HPDE6-E6E7 (cell line): ENCODE data around the gene PRR15.
"Not testable (repeated sequence)": the region's sequence is repeated elsewhere in the genome, so short reads cannot be mapped to it uniquely, and the experiment has no call there.

Source experiments
- DNase-seq: peaks from one replicate; pipeline ENCODE4 v3.0.0; 2011; ENCODE audit warnings: missing footprints; ENCODE audit errors: extremely low spot score

PRR15 gene, protein sequence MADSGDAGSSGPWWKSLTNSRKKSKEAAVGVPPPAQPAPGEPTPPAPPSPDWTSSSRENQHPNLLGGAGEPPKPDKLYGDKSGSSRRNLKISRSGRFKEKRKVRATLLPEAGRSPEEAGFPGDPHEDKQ

GRCh38 chr7:29563590-29564495, at the start of gene PRR15:
PRR15 (plus strand) TSS chr7:29563835; CDS start chr7:29566330, 2,495 bp downstream.
- DNase-seq = peak; percentile 90

- no peak for DNase-seq
Observed at GRCh38 chr7:29516491-29516890, 47.1 kb upstream of the PRR15 start.

- DNase-seq = no peak
Observed at GRCh38 chr7:29518616-29519015, 45.0 kb upstream of the PRR15 start.

DNA sequence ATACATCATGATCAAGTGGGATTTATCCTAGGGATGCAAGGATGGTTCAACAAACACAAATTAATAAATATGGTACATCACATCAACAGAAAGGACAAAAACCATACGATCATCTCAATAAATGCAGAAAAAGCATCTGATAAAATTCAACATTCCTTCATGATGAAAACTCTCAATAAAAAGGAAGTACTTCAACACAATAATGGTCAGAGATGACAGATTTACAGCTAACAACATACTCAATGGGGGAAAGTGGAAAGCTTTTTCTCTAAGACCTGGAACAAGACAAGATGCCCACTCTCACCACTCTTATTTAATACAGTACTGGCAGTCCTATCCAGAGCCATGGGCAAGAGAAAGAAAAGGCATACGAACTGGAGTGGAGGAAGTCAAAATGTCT, 39.9 kb upstream of the PRR15 start:
- DNase-seq = no peak

- no peak for DNase-seq
Observed at GRCh38 chr7:29527505-29528108, 36.0 kb upstream of the PRR15 start.

- DNase-seq = not testable (repeated sequence)
Observed at GRCh38 chr7:29528526-29528925, 35.1 kb upstream of the PRR15 start.

DNA sequence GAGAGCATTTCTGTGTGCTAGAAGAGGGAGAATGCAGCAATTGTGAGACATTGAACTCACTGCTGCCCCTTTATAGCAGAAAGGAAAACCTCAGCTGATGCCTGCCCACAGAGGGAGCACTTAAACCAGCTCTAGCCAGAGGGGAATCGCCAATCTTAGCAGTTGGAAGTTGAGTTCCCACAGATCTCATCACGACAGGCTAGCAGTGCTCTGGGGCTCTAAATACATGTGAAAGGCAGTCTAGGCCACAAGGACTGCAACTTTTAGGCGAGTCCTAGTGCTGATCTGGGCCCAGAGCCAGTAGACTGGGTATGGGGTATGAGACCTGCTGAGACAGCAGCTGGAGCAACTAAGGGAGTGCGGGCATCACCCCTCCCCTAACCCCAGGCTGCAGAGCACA, 25.2 kb upstream of the PRR15 start:
- no peak for DNase-seq

DNA sequence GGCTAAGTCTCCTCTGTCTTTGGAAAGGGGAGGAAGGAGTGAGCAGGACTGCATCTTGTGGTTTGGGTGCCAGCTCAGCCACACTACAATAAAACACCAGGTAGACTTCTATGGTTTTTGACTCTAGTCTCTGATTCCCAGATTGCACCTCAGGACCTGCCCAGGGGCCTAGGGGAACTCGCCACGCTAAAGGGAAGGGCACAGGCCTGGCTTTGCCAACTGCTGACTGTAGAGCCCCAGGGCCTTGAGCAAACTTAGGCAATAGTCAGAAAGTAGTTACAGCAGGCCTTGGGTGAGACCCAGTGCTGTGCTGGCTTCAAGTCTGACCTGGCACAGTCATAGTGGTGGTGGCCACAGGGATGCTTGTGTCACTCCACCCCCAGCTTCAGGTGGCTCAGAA, 24.2 kb upstream of the PRR15 start:
- no peak for DNase-seq

DNA sequence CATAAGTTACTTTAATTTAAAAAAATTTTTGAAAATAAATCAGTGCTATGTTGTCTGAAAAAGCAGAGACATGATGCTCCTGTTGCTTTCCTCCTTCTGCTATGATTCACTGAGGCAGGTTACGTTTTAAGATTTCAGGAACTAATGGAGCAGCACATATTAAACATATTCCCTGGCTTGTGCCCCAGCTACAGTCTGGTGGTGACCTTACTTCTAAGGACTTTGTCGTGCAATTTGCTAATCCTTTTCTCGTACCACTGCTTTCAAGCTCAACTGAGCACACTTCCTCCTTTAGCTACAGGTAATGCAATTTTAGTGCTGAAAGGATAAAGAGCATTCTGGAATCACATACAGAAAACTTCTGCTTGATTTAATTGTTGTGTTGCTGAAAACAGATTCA, 16.2 kb upstream of the PRR15 start:
- no peak for DNase-seq

- no peak for DNase-seq
Observed at GRCh38 chr7:29548823-29549222, 14.8 kb upstream of the PRR15 start.

DNA sequence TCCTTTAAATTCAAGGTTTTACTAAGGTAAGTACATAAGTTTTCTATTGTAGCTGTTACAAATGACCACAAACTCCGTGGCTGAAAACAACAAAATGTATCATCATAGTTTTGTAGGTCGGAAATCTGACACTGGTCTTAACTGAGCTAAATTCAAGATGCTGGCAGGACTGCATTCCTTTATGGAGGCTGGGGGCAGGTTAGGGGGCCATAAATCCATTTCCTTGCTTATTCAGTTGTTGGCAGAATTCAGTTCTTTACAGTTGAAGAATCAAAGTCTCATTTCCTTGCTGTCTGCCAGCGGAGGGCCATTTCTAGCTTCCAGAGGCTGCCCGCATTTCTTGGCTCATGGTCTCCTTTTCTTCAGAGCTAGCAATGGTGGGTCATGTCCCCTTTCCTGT, 11.2 kb upstream of the PRR15 start:
- DNase-seq = no peak

DNA sequence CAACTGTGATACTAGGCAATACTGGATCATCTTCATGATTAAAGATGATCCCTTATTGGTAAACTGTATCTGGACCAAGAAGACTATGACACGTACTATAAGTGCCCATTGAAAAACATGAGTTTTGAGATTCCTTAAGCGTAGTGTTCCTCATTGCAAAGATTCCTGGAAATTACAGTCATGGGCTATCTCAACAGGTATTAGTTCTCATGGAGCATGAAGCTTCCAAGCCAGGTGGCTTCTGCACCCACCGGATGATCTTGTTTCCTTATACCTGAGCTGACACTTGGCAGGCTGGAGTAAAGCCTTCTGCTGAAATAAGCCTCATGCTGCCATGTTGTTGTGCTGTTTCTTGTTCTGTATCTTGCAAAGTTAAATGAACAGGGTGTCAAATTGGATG, 8.6 kb upstream of the PRR15 start:
- no peak for DNase-seq

GRCh38 chr7:29556405-29557195, 7.0 kb upstream of the PRR15 start:
- no peak for DNase-seq

- no peak for DNase-seq
Observed at GRCh38 chr7:29557954-29558353, 5.7 kb upstream of the PRR15 start.

- DNase-seq = no peak
Observed at GRCh38 chr7:29561271-29561670, 2.4 kb upstream of the PRR15 start.

DNA sequence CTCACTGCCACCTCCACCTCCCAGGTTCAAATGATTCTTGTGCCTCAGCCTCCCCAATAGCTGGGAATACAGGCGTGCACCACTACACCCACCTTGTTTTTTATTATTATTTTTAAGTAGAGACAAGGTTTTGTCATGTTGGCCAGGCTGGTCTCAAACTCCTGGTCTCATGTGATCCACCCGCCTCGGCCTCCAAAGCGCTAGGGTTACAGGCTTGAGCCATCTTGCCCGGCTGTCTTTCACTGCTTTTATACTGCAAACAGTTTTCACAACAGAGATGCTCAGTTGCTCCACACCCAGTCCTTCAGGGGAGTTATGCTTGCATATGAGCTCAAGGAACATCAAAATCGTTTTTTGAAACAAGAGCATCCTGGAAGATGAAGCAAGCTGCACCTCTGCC, 1.3 kb upstream of the PRR15 start:
- DNase-seq = no peak

DNA sequence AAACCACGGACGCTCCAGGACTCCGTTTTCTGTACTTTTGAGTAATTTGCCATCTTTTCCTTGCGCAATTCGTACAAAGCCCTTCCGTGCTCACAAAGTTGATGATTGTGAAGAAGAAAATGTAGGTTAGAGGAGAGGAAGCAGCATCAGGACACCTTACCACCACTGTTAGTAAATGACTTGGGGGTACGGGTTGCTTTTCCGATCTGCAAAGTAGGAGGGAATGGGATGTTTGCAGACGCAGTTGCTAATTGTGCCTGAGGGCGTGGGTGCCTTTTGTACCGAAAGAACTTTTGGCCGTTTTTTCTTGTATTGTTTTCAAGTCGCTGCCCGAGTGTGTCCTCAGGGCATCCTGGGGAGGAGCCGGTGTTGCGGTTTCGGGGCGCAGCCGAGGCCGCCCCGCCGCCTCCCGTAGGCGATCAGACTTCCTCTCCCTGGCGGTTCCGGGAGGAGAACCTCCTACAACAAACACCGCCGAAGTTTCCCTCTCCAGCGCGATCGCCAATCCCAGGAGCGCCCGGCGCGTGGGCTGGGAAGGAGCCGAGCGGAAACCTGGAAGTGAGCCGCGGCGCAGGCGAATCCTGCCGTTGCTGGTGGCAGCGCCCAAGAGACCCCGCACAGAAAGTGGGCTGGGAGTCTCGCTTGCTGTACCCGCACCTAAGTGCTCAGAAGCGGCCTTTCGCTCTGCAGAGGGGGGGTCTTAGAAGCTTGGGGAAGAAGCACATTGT, 1.0 kb downstream of the PRR15 start:
- peak; percentile 65 for DNase-seq

DNA sequence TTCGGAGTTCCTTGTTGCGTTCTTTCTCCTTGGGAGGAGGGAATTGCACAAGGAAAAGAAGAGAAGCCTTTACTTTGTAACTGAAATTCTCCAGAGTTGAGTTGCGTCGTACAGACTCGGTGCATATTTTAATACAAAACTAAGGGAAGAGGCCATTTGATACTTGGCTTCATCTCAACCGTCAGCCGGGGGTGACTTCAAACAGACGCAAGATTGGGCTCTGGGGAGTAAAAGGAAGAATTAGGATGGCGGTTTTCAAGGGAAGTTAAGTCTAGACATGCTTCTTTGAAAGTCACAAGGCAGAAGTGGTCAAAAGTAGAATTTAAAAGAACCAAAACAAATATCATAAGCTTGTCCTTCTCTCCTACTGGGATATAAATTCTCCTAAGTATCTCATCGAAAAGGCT, 1.6 kb downstream of the PRR15 start:
- DNase-seq = no peak

DNA sequence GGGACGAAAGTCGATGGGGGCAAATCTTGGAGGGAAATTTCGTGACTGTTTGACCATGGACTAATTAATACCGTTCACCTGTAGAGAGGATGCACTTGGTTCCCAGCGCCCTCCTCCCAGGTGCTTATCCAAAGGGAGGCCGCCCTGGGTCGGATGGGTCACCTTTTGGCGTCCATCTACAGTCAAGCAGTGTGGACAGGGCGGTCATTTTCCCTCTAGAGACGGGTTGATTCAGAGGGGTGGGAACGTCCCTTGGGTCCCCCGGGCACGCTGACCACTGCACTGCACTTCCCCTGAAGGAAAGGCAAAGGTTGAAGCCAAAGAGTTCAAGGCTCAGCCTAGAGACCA, 2.0 kb downstream of the PRR15 start:
- no peak for DNase-seq

- no peak for DNase-seq
Observed at GRCh38 chr7:29565982-29566746, 2.5 kb downstream of the PRR15 start.

- no peak for DNase-seq
Observed at GRCh38 chr7:29567174-29567573, 3.5 kb downstream of the PRR15 start.
